Measurements from ENCODE around the gene CRTC3. TPM values are rescaled to one million over a fixed set of nuclear protein-coding genes. Genes with fewer than 3 reads are reported as not detected.

CRTC3 gene
- total RNA-seq, 2 experiments from 2014 or later: 5.6 to 14.7 TPM

DNA sequence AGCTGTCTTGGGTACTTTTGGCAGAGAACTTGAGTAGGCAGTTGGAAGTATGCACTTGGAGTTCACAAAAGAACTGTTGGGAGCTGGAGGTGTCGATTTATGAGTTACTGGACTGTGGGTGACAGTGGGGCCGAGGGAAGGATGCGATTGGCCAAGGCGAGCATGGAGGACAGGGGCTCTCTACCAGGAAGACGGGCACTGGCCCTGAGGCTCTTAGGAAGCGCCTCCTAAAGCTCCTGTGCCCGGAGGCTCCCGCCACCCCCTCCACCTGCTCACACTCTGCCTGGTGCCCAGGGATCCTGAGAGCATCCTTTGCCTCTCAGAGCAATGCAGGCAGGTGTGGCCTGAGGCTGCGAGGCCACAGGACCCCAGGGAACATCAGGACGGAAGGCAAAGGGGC lies 69.0 kb downstream of the CRTC3 start:
- POLR2A ChIA-PET: interaction anchor here (0.5 to 1.5 kb wide), 3 partner anchors 11 to 191 kb away, joined by 4 to 5 read pairs (median 4); no protein-coding TSS in a partner anchor
- Histone ChIP-seq H3K4me2 (ENCODE audit: low read length) (peak overlapping the region; percentile 84), H3K4me1 (ENCODE audit: insufficient read depth, low read length, poor library complexity, severe bottlenecking) (peaks cover 50% of the 10 kb centered on the region), H2AFZ (ENCODE audit: low read length) (peak overlapping the region; percentile 91; the same call in 1 of the 2 replicates), H4K20me1 (ENCODE audit: insufficient read depth, low read length) (no peaks in the 10 kb centered on the region), H3K36me3 (ENCODE audit: insufficient read depth, low read length) (no peaks in the 10 kb centered on the region), H3K9me2 (ENCODE audit: insufficient read depth, low read length) (no peaks in the 10 kb centered on the region), H3K4me3 (ENCODE audit: low read depth, low read length, poor library complexity, severe bottlenecking) (no peak overlapping the region), H3K79me2 (ENCODE audit: insufficient read depth, low read depth, low read length) (no peaks in the 10 kb centered on the region), H3K27ac (ENCODE audit: low read depth, low read length, poor library complexity, severe bottlenecking) (no peak overlapping the region), H3K9me3 (ENCODE audit: low read length) (no peaks in the 10 kb centered on the region)
- TF ChIP-seq EZH2phosphoT487 (IDR thresholded peaks at IDR 0.05; ENCODE audit: borderline replicate concordance, low read depth, low read length): no peak
- no peak for TF ChIP-seq CTCF (conservative IDR thresholded peaks at IDR 0.05; ENCODE audit: low read length)
- no peak for DNase-seq (ENCODE audit: low spot score)
- CTCF ChIA-PET (ENCODE audit: unreplicated experiment): interaction anchor here (0.8 kb wide), 1 partner anchor 12 kb away, joined by 3 read pairs; no protein-coding TSS in a partner anchor
- intact Hi-C loops (cut with micrococcal nuclease; ENCODE audit: unreplicated experiment): loop anchor here (1.0 to 5.0 kb wide), 3 partner anchors 66 to 278 kb away; no protein-coding TSS in a partner anchor
- no TSS peak for BruUV-seq (replicated peaks)

- H3K4me1 ChIP-seq (ENCODE audit: insufficient read depth, low read length, poor library complexity, severe bottlenecking): peaks cover 45% of the 10 kb centered on the region
- CTCF ChIA-PET (ENCODE audit: unreplicated experiment): interaction anchor here (0.8 kb wide), 1 partner anchor 13 kb away, joined by 3 read pairs; no protein-coding TSS in a partner anchor
- H2AFZ ChIP-seq (ENCODE audit: low read length): no peak overlapping the region
- no peak overlapping the region for H3K4me2 ChIP-seq (ENCODE audit: low read length)
- no peaks in the 10 kb centered on the region for H3K36me3 ChIP-seq (ENCODE audit: insufficient read depth, low read length)
- H3K27ac ChIP-seq (ENCODE audit: low read depth, low read length, poor library complexity, severe bottlenecking): no peak overlapping the region
- H3K9me3 ChIP-seq (ENCODE audit: low read length): no peaks in the 10 kb centered on the region
- no TSS peak for BruUV-seq (replicated peaks)
- H3K4me3 ChIP-seq (ENCODE audit: low read depth, low read length, poor library complexity, severe bottlenecking): no peak overlapping the region
- no peaks in the 10 kb centered on the region for H3K9me2 ChIP-seq (ENCODE audit: insufficient read depth, low read length)
- H3K79me2 ChIP-seq (ENCODE audit: insufficient read depth, low read depth, low read length): no peaks in the 10 kb centered on the region
- TF ChIP-seq EZH2phosphoT487 (IDR thresholded peaks at IDR 0.05; ENCODE audit: borderline replicate concordance, low read depth, low read length): no peak
- no peak for TF ChIP-seq CTCF (conservative IDR thresholded peaks at IDR 0.05; ENCODE audit: low read length)
- H4K20me1 ChIP-seq (ENCODE audit: insufficient read depth, low read length): no peaks in the 10 kb centered on the region
- intact Hi-C loops (cut with micrococcal nuclease; ENCODE audit: unreplicated experiment): loop anchor here (5.0 kb wide), 2 partner anchors 67 to 92 kb away; no protein-coding TSS in a partner anchor
- DNase-seq (ENCODE audit: low spot score): no peak
- POLR2A ChIA-PET: interaction anchor here (0.5 to 1.5 kb wide), 3 partner anchors 11 to 191 kb away, joined by 3 to 5 read pairs (median 4); no protein-coding TSS in a partner anchor
Observed at GRCh38 chr15:90599116-90599515, 69.4 kb downstream of the CRTC3 start.

DNA sequence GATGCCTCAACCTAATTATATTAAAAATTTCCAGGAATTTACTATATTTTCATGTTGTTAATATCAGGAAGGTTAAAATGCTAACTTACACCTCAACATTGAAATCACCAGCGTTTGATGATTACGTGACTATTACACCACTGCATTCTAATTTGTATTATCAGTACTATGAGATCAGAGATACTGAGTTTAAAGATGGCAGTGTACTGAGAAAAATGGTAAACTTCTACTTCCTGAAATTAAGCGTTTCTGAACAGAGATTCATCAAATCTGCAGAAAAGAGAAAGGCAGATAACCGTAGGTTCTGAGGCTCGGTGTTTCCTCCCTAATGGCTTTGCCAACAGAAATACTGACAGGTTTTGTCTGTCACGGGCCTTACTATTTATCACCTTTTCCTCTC lies 69.9 kb downstream of the CRTC3 start:
- Histone ChIP-seq H3K9me3 (ENCODE audit: low read length) (no peaks in the 10 kb centered on the region), H3K9me2 (ENCODE audit: insufficient read depth, low read length) (no peaks in the 10 kb centered on the region), H3K79me2 (ENCODE audit: insufficient read depth, low read depth, low read length) (no peaks in the 10 kb centered on the region), H3K36me3 (ENCODE audit: insufficient read depth, low read length) (no peaks in the 10 kb centered on the region), H4K20me1 (ENCODE audit: insufficient read depth, low read length) (no peaks in the 10 kb centered on the region), H2AFZ (ENCODE audit: low read length) (no peak overlapping the region), H3K4me3 (ENCODE audit: low read depth, low read length, poor library complexity, severe bottlenecking) (no peak overlapping the region), H3K4me2 (ENCODE audit: low read length) (no peak overlapping the region), H3K4me1 (ENCODE audit: insufficient read depth, low read length, poor library complexity, severe bottlenecking) (peaks cover 40% of the 10 kb centered on the region), H3K27ac (ENCODE audit: low read depth, low read length, poor library complexity, severe bottlenecking) (no peak overlapping the region)
- DNase-seq (ENCODE audit: low spot score): no peak
- BruUV-seq (replicated peaks): no TSS peak
- intact Hi-C loops (cut with micrococcal nuclease; ENCODE audit: unreplicated experiment): loop anchor here (5.0 kb wide), 2 partner anchors 67 to 92 kb away; no protein-coding TSS in a partner anchor
- TF ChIP-seq EZH2phosphoT487 (IDR thresholded peaks at IDR 0.05; ENCODE audit: borderline replicate concordance, low read depth, low read length): no peak
- no peak for TF ChIP-seq CTCF (conservative IDR thresholded peaks at IDR 0.05; ENCODE audit: low read length)
- ChIA-PET CTCF (ENCODE audit: unreplicated experiment) (no interaction called here), POLR2A (interaction anchor here (0.7 kb wide), 1 partner anchor 44 kb away, joined by 3 read pairs; no protein-coding TSS in a partner anchor)

Measured in OCI-LY7 (cell line).